ENCODE results near the gene MORC3.
"Not testable (repeated sequence)": the region's sequence is repeated elsewhere in the genome, so short reads cannot be mapped to it uniquely, and the experiment has no call there.

MORC3 gene

DNA sequence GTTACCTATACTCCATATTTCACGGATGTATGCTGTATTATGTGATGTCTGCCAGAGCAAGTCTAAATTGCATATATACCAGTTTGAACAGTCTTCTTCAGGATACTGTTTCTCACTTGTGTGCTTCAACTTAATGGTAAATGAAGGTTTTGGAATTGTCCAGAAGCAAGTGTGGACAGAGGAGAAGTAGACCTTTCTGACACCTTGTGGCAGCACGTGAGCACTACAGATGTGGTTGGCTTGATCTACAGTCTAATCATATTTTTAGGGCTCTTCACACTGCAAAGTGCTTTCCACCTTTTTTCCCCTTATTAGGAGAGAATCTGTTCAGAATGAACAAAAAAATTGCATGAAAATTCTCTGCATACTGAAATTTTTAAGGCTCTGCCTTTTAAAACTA is 10.9 kb downstream of the MORC3 start:
- Histone ChIP-seq H3K4me1 (ENCODE audit: control insufficient read depth, insufficient read depth, low read length) (peaks cover 27% of the 10 kb centered on the region), H3K4me2 (ENCODE audit: low read length) (no peak overlapping the region), H3K27me3 (ENCODE audit: control insufficient read depth, insufficient read depth, low read length) (no peaks in the 10 kb centered on the region)

DNA sequence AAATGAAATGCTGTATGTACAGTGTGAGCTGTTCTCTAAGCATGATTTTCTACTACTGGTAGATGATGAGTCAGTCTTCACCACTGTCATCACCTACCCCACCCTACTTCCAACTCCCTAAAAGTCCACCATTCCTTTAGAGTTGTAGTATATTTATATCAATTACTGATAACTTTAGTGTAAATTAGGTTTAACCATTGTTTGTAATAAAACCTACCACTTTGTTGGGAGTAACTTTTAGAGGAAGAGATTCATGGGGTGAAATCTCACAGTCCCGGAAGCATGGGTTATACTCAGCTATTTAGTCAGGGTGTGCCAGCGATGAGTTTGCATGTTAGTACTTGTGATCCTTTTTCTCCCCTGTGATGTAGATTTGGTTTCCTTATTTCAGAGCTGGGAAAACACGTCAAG is 17.1 kb downstream of the MORC3 start:
- H3K4me3 ChIP-seq (ENCODE audit: low read length): no peak overlapping the region
- no peaks in the 10 kb centered on the region for H3K27me3 ChIP-seq (ENCODE audit: control insufficient read depth, insufficient read depth, low read length)
- no peak overlapping the region for H3K9ac ChIP-seq (ENCODE audit: low read depth, low read length)
- H3K4me1 ChIP-seq (ENCODE audit: control insufficient read depth, insufficient read depth, low read length): peaks cover 15% of the 10 kb centered on the region
- H3K4me2 ChIP-seq (ENCODE audit: low read length): peak overlapping the region; percentile 38
- H3K9me3 ChIP-seq (replicated peaks; ENCODE audit: low read length): no peaks in the 10 kb centered on the region
- peaks cover 50% of the 10 kb centered on the region for H3K36me3 ChIP-seq (ENCODE audit: insufficient read depth, low read length)

More for the DNA sequence above, 10.9 kb downstream of the MORC3 start:
- Histone ChIP-seq H3K9me3 (replicated peaks; ENCODE audit: low read length) (no peaks in the 10 kb centered on the region), H3K4me3 (ENCODE audit: low read length) (no peak overlapping the region), H3K36me3 (ENCODE audit: insufficient read depth, low read length) (peaks cover 11% of the 10 kb centered on the region), H3K9ac (ENCODE audit: low read depth, low read length) (no peak overlapping the region)

DNA sequence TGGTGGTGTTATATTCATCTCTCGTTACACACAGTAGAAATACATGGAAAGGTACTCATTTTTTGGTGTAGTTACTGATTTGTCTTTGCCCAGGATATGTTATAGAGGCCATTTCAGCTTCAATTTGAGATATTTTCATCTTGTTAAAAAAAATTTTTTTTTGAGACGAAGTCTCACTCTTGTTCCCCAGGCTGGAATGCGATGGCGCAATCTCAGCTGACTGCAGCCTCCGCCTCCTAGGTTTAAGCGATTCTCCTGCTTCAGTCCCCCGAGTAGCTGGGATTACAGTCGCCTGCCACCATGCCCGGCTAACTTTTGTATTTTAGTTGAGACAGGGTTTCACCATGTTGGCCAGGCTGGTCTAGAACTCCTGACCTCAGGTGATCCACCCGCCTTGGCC is 19.0 kb downstream of the MORC3 start:
- Histone ChIP-seq H3K9me3 (replicated peaks; ENCODE audit: low read length) (no peaks in the 10 kb centered on the region), H3K27me3 (ENCODE audit: control insufficient read depth, insufficient read depth, low read length) (no peaks in the 10 kb centered on the region), H3K36me3 (ENCODE audit: insufficient read depth, low read length) (peaks cover 61% of the 10 kb centered on the region), H3K4me2 (ENCODE audit: low read length) (no peak overlapping the region), H3K9ac (ENCODE audit: low read depth, low read length) (no peak overlapping the region), H3K4me3 (ENCODE audit: low read length) (no peak overlapping the region), H3K4me1 (ENCODE audit: control insufficient read depth, insufficient read depth, low read length) (peaks cover 12% of the 10 kb centered on the region)

DNA sequence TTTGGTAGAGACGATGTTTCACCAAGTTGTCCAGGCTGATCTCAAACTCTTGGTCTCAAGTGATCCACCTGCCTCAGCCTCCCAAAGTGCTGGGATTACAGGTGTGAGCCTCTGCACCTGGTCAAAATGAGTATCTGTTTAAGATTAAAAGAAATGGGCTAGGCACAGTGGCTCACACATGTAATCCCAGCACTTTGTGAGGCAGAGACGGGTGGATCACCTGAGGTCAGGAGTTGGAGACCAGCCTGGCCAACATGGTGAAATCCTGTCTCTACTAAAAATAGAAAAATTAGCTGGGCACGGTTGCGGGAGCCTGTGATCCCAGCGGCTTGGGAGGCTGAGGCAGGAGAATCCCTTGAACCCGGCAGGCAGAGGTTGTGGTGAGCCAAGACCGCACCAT is 22.6 kb downstream of the MORC3 start:
- not testable (repeated sequence) for H3K9me3 ChIP-seq (replicated peaks; ENCODE audit: low read length); H3K27me3 ChIP-seq (ENCODE audit: control insufficient read depth, insufficient read depth, low read length); H3K4me3 ChIP-seq (ENCODE audit: low read length); H3K9ac ChIP-seq (ENCODE audit: low read depth, low read length); H3K4me1 ChIP-seq (ENCODE audit: control insufficient read depth, insufficient read depth, low read length); H3K4me2 ChIP-seq (ENCODE audit: low read length)
- H3K36me3 ChIP-seq (ENCODE audit: insufficient read depth, low read length): peaks cover 79% of the 10 kb centered on the region

DNA sequence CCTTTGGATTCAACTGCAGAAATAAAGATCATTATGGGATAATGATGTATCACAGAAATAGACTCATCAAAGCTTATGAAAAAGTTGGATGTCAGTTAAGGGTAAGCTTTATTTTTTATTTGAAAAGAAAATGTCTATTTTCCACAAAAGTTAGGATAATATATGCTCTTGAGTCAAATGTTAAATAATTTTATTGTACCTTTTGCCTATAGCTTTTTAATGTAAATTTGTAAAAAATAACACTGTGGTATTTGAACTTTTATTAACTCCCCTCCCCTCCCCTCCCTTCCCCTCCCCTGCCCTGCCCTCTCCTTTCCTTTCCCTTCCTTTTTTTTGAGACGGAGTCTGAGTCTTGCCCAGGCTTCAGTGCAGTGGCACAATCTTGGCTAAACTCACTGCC is 24.9 kb downstream of the MORC3 start:
- Histone ChIP-seq H3K4me1 (ENCODE audit: control insufficient read depth, insufficient read depth, low read length) (peaks cover 15% of the 10 kb centered on the region), H3K36me3 (ENCODE audit: insufficient read depth, low read length) (peaks cover 70% of the 10 kb centered on the region), H3K27me3 (ENCODE audit: control insufficient read depth, insufficient read depth, low read length) (no peaks in the 10 kb centered on the region), H3K4me3 (ENCODE audit: low read length) (no peak overlapping the region), H3K9me3 (replicated peaks; ENCODE audit: low read length) (no peaks in the 10 kb centered on the region), H3K4me2 (ENCODE audit: low read length) (no peak overlapping the region), H3K9ac (ENCODE audit: low read depth, low read length) (no peak overlapping the region)

DNA sequence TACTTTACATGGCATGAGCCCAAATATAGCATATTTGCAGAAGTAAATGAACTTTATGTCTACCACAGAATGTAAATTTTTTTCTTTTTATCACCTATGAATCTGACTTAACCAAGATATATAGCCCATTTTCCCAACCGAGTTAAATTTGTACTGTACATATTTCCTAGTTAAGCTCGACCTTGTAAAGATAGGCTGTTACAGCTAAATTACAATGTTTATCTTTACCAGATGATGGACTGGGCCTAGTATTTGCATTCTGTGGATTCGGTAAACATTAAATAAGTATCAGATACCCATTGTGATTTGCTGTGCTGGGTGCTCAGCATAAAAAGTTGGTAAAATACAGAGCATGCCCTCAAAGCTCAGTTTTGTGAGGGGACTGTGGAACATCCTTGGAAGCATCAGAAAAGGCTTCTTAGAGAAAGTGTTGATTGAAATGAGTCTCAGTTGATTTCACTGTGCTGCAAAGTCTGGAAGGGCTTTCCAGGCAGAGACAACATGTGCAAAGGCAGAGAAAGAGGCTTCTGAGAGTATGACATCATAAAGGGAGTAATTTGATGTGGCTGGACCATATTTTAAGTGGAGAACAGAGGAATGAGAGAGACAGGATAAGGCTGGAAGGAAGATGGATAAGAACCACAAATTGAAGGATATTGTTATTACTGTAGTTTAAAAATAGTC is 27.4 kb downstream of the MORC3 start:
- no peaks in the 10 kb centered on the region for H3K27me3 ChIP-seq (ENCODE audit: control insufficient read depth, insufficient read depth, low read length)
- no peak overlapping the region for H3K4me3 ChIP-seq (ENCODE audit: low read length)
- H3K4me2 ChIP-seq (ENCODE audit: low read length): no peak overlapping the region
- peaks cover 64% of the 10 kb centered on the region for H3K36me3 ChIP-seq (ENCODE audit: insufficient read depth, low read length)
- no peaks in the 10 kb centered on the region for H3K9me3 ChIP-seq (replicated peaks; ENCODE audit: low read length)
- peaks cover 29% of the 10 kb centered on the region for H3K4me1 ChIP-seq (ENCODE audit: control insufficient read depth, insufficient read depth, low read length)
- no peak overlapping the region for H3K9ac ChIP-seq (ENCODE audit: low read depth, low read length)

DNA sequence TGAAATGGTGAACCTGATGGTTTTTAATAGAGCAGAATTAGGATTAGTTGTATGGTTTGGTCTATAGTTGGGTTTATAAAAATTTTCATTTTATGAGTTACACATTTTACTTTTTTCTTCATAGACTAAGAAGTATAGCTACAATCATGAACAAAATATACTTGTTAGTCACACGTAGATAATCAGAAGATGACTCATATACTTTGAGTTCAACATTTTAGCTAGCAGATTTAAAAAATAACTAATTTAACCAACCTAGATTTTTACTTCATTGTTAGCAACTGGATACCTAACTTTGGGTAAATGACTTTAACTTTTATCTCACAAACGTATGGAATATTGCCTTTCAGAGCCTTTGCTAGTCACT is 27.9 kb downstream of the MORC3 start:
- Histone ChIP-seq H3K4me1 (ENCODE audit: control insufficient read depth, insufficient read depth, low read length) (peaks cover 29% of the 10 kb centered on the region), H3K9me3 (replicated peaks; ENCODE audit: low read length) (no peaks in the 10 kb centered on the region), H3K27me3 (ENCODE audit: control insufficient read depth, insufficient read depth, low read length) (no peaks in the 10 kb centered on the region), H3K4me2 (ENCODE audit: low read length) (no peak overlapping the region), H3K4me3 (ENCODE audit: low read length) (no peak overlapping the region), H3K36me3 (ENCODE audit: insufficient read depth, low read length) (peaks cover 66% of the 10 kb centered on the region), H3K9ac (ENCODE audit: low read depth, low read length) (no peak overlapping the region)

DNA sequence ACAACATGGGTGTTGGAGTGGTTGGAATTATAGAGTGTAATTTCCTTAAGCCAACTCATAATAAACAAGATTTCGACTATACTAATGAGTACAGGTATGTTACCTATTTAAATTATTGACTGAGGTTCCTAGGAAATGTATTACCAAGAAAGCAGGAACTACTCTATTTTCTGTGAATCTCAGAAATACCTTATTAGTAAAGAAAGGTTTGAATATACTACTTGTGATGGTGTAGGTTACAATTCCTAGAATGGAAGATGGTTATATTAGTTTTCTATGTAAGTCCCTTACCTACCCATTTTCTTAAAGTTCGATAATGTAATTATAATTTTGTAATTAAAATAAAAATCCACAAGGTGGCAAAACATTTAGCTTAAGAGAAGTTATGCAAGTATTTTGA is 29.3 kb downstream of the MORC3 start:
- H3K9me3 ChIP-seq (replicated peaks; ENCODE audit: low read length): no peaks in the 10 kb centered on the region
- H3K4me2 ChIP-seq (ENCODE audit: low read length): no peak overlapping the region
- no peak overlapping the region for H3K4me3 ChIP-seq (ENCODE audit: low read length)
- H3K4me1 ChIP-seq (ENCODE audit: control insufficient read depth, insufficient read depth, low read length): peaks cover 29% of the 10 kb centered on the region
- H3K36me3 ChIP-seq (ENCODE audit: insufficient read depth, low read length): peaks cover 58% of the 10 kb centered on the region
- H3K9ac ChIP-seq (ENCODE audit: low read depth, low read length): no peak overlapping the region
- no peaks in the 10 kb centered on the region for H3K27me3 ChIP-seq (ENCODE audit: control insufficient read depth, insufficient read depth, low read length)

DNA sequence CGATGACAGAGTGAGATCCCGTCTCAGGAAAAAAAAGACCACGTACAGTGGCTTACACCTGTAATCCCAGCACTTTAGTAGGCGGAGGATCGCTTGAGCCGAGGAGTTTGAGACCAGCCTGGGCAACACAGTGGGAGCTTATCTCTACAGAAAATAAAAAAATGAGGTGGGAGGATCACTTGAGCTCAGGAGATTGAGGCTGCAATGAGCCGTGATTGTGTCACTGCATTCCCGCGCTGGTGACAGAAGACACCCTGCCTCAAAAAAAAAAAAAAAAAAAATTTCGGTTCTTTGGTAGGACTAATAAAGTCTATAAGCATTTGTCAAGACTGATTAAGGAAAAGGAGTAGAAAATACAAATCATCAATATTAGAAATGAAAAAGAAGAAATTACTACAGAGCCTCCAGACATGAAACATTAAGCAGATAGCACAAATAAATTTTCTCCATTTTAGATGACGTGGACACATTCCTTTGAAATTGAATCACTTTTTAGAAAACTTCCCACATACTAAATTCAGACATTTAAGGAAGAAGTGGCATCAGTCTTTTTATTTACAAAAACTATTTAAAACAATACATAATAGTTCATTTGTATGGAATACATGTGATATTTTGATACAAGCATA is 30.4 kb downstream of the MORC3 start:
- H3K4me2 ChIP-seq (ENCODE audit: low read length): no peak overlapping the region
- H3K27me3 ChIP-seq (ENCODE audit: control insufficient read depth, insufficient read depth, low read length): no peaks in the 10 kb centered on the region
- peak overlapping the region; percentile 17 for H3K9ac ChIP-seq (ENCODE audit: low read depth, low read length)
- H3K36me3 ChIP-seq (ENCODE audit: insufficient read depth, low read length): peaks cover 60% of the 10 kb centered on the region
- peaks cover 29% of the 10 kb centered on the region for H3K4me1 ChIP-seq (ENCODE audit: control insufficient read depth, insufficient read depth, low read length)
- no peaks in the 10 kb centered on the region for H3K9me3 ChIP-seq (replicated peaks; ENCODE audit: low read length)
- H3K4me3 ChIP-seq (ENCODE audit: low read length): no peak overlapping the region

DNA sequence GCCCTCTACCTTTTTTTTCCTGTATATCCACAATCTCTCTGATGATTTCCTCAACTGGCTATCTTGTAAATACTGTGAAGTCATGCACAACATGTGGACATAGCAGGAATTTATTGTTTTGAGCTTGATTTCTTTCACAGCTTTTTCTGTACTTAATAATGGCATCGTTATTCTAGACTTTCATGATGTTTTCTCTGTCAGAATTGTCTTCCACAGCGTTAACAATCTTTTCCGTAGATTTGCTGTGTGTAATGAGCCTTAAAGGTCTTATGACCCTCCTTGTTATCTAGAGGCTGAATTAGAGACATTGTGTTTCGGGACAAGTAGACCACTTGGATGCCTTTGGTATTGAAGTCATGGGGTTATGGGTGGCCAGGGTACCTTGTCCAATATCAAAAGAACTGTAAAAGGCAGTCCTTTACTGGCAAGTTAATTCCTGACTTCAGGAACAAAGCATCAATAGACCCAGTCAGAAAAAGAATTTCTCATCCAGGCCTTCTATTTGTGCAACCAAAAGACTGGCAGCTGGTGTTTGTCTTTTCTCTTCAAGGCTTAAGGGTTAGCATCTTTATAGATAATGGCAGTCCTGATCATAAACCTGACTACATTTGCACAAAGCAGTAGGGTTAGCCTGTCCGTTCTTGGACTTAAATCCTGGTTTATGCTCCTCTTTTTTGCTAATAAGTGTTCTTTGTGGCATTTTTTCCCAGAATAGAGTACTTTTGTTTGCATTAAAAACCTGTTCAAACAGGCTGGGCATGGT is 35.1 kb downstream of the MORC3 start:
- Histone ChIP-seq H3K4me1 (ENCODE audit: control insufficient read depth, insufficient read depth, low read length) (peaks cover 12% of the 10 kb centered on the region), H3K4me2 (ENCODE audit: low read length) (no peak overlapping the region), H3K36me3 (ENCODE audit: insufficient read depth, low read length) (peaks cover 50% of the 10 kb centered on the region), H3K9me3 (replicated peaks; ENCODE audit: low read length) (no peaks in the 10 kb centered on the region), H3K9ac (ENCODE audit: low read depth, low read length) (no peak overlapping the region), H3K27me3 (ENCODE audit: control insufficient read depth, insufficient read depth, low read length) (no peaks in the 10 kb centered on the region), H3K4me3 (ENCODE audit: low read length) (no peak overlapping the region)

DNA sequence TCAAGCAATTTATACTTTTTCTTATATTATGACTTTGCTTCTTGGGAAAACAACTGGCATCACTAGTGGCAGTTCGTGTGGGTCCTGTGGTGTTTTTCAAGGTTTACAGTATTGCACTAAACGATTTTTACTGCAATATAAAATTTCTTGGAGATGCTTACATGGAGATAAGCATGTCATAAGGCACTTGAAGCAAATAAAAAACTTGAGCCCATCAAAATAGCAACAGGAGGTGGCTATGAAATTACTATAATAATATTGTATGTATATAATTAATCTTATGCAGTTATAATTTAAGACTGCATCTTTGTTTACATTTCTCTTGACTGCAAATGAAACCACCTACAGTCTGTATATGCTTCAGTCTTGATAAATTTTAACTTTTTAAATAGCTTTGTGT is 35.9 kb downstream of the MORC3 start:
- Histone ChIP-seq H3K36me3 (ENCODE audit: insufficient read depth, low read length) (peaks cover 55% of the 10 kb centered on the region), H3K9me3 (replicated peaks; ENCODE audit: low read length) (no peaks in the 10 kb centered on the region), H3K9ac (ENCODE audit: low read depth, low read length) (no peak overlapping the region), H3K4me2 (ENCODE audit: low read length) (no peak overlapping the region), H3K27me3 (ENCODE audit: control insufficient read depth, insufficient read depth, low read length) (no peaks in the 10 kb centered on the region), H3K4me1 (ENCODE audit: control insufficient read depth, insufficient read depth, low read length) (peaks cover 5% of the 10 kb centered on the region), H3K4me3 (ENCODE audit: low read length) (no peak overlapping the region)
